Prostate gland (tissue), 2 donors: Measurements from ENCODE around the gene MYH7B. TPM values are rescaled to one million over a fixed set of nuclear protein-coding genes. Genes with fewer than 3 reads are reported as not detected.

Experiments used
- DNase-seq: peaks from one replicate; pipeline ENCODE4 v3.0.0-alpha.2; 2019; ENCODE audit warnings: low spot score
- H3K27ac ChIP-seq, 2 donors: fragments of 200-600 bp; sonication (generic); 2 replicates each; pipeline ENCODE4 v1.5.1; 2017 to 2019
- H3K27me3 ChIP-seq: fragments of 200-600 bp; sonication (generic); replicated peaks from 2 replicates; pipeline ENCODE4 v1.5.1; 2019; ENCODE audit not compliant: insufficient read depth
- H3K36me3 ChIP-seq, 2 donors: fragments of 200-600 bp; sonication (generic); 1 replicate in 1 of 2; 2 replicates in 1 of 2; pipeline versions ENCODE4 v1.5.1 to v1.8.1; 2017 to 2019
- H3K4me1 ChIP-seq: fragments of 200-600 bp; sonication (generic); replicated peaks from 2 replicates; pipeline ENCODE4 v1.5.1; 2019
- H3K4me3 ChIP-seq, 2 donors: fragments of 200-600 bp; sonication (generic); 2 replicates each; pipeline ENCODE4 v1.5.1; 2017 to 2019
- H3K9me3 ChIP-seq: fragments of 200-600 bp; sonication (generic); 2 replicates; pipeline ENCODE4 v1.5.1; 2017
- CTCF ChIP-seq, 4 experiments: fragments of 200-600 bp in 2 of 4; fragments of 450-650 bp in 2 of 4; sonication (generic) in 2 of 4; IDR thresholded peaks; 1 replicate in 3 of 4; 2 replicates in 1 of 4; pipeline ENCODE4 v1.5.1; 2016 to 2019; ENCODE audit warnings: antibody characterized with exemption in 4 of 4, mild to moderate bottlenecking in 2 of 4, moderate library complexity in 2 of 4
- POLR2A ChIP-seq: fragments of 450-650 bp; IDR thresholded peaks from one replicate; pipeline ENCODE4 v1.6.1; 2016; ENCODE audit warnings: antibody characterized with exemption, mild to moderate bottlenecking
- POLR2AphosphoS5 ChIP-seq: sonication (generic); formaldehyde crosslinking; IDR thresholded peaks from one replicate; pipeline ENCODE4 v1.6.1; 2017; ENCODE audit warnings: antibody characterized with exemption
- WGBS: methylation state at CpG from one replicate; pipeline ENCODE4 v1.1.5; 2018; 5-methylcytosine and 5-hydroxymethylcytosine counted together
- intact Hi-C: fragments of 100-400 bp; cut with DNase I; formaldehyde crosslinking; loops from one replicate; pipeline ENCODE4 v1.14.2; 2022
- total RNA-seq, 2 donors: library from RNA; depleted of rRNA; stranded (reverse); fragments of >200 nt; gene quantifications; one replicate each; pipeline ENCODE4 v1.1.0, GENCODE V29; 2016

Gene MYH7B
- total RNA-seq, 2 donors from 2014 or later = 0.27 to 11.5 TPM

GRCh38 chr20:34977365-34978091 is 21.9 kb downstream of the MYH7B start:
- intact Hi-C loops = no loop called here
- H3K4me1 ChIP-seq = no peaks in the 10 kb centered on the region
- DNase-seq = no peak
- no peak overlapping the region for H3K27ac ChIP-seq
- H3K9me3 ChIP-seq = no peaks in the 10 kb centered on the region
- H3K36me3 ChIP-seq = no peaks in the 10 kb centered on the region
- H3K4me3 ChIP-seq = no peak overlapping the region
- TF ChIP-seq POLR2A (no peak), CTCF (IDR thresholded peaks at IDR 0.05) (no peak), POLR2AphosphoS5 (no peak)
- 54% methylated on average over 17 of the region's 17 CpGs for WGBS
- no peaks in the 10 kb centered on the region for H3K27me3 ChIP-seq

GRCh38 chr20:34978092-34978744 is 22.6 kb downstream of the MYH7B start:
- H3K36me3 ChIP-seq = no peaks in the 10 kb centered on the region
- H3K27ac ChIP-seq = no peak overlapping the region
- H3K9me3 ChIP-seq = no peaks in the 10 kb centered on the region
- DNase-seq = no peak
- no peak for TF ChIP-seq POLR2AphosphoS5
- TF ChIP-seq POLR2A = no peak
- no peak for TF ChIP-seq CTCF (IDR thresholded peaks at IDR 0.05)
- no peak overlapping the region for H3K4me3 ChIP-seq
- no peaks in the 10 kb centered on the region for H3K4me1 ChIP-seq
- no peaks in the 10 kb centered on the region for H3K27me3 ChIP-seq
- 71% methylated on average over 10 of the region's 10 CpGs for WGBS
- intact Hi-C loops = no loop called here

DNA sequence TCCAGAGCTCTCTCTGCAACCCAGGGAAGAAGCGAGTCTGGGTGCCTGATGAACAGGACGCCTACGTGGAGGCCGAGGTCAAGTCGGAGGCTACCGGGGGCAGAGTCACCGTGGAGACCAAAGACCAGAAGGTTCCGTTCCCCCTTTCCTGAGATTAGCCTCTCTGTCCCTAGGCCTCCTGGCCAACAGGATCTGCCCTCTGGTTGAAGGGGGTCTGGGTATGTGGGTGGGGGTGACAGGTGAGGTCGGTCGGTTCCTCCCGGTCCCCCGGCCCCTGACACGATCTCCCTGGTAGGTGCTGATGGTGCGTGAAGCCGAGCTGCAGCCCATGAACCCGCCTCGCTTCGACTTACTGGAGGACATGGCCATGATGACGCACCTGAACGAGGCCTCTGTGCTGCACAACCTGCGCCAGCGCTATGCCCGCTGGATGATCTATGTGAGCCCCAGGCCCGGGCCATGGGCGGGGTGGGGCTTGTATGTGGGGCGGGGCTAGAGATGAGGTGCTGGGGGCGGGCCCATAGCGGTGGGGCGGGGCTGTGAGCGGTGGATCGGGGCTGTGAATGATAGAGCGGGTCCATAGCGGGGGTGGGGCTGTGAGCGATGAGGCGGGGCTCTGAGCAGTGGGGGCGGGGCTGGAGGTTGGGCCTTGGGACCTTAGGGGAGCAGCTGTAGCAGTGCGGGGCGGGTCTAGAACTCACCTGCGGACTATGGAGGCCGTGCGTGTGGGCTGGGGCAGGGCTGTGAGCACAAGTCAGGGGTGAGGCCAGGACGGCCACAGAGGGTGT is 23.9 kb downstream of the MYH7B start:
- TF ChIP-seq POLR2AphosphoS5 = no peak
- TF ChIP-seq CTCF (IDR thresholded peaks at IDR 0.05) = no peak
- Histone ChIP-seq H3K27ac (no peak overlapping the region), H3K4me1 (no peaks in the 10 kb centered on the region), H3K27me3 (no peaks in the 10 kb centered on the region), H3K4me3 (no peak overlapping the region), H3K9me3 (no peaks in the 10 kb centered on the region), H3K36me3 (no peaks in the 10 kb centered on the region)
- DNase-seq = no peak
- WGBS = 82% methylated on average over 42 of the region's 42 CpGs
- intact Hi-C loops = no loop called here

DNA sequence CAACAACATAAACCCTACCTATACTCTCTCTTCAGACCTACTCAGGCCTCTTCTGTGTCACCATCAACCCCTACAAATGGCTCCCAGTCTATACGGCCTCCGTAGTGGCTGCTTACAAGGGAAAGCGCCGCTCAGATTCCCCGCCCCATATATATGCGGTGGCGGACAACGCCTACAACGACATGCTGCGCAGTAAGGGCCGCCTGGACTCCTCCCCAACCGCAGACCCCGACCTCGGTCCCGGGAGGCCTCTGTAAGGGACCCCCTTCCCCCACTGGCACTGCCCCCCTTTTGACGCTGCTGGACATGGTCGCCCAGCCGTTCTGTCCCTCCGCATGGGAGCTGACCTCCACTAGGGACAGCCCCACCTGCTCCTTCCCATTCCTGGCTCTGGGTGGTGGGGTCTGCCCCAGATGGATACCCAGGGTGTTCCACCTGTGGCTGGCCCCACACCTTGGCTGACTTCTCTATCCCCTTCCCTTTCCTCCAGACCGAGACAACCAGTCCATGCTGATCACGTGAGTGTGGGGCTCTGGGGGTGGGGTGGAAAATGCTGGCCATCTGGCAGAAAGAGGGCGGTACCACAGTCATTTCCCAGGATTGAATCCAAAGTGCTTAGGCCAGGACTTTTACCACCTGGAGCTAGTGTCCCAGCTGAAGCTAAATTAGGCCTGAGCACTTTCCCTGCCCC is 25.0 kb downstream of the MYH7B start:
- peaks cover 2% of the 10 kb centered on the region for H3K27me3 ChIP-seq
- H3K27ac ChIP-seq = no peak overlapping the region
- H3K4me3 ChIP-seq = no peak overlapping the region
- no peaks in the 10 kb centered on the region for H3K4me1 ChIP-seq
- WGBS = 89% methylated on average over 22 of the region's 22 CpGs
- no peaks in the 10 kb centered on the region for H3K36me3 ChIP-seq
- DNase-seq = no peak
- no peak for TF ChIP-seq POLR2AphosphoS5
- intact Hi-C loops = no loop called here
- H3K9me3 ChIP-seq = no peaks in the 10 kb centered on the region
